ENCODE data around the gene EXOC4. TPM values are rescaled to one million over a fixed set of nuclear protein-coding genes. Genes with fewer than 3 reads are reported as not detected.
A peak's percentile ranks its signal among the peaks of the same experiment; 100 is the strongest.

Gene EXOC4
- total and polyA plus RNA-seq, 2 donors (not counting 3 experiments of a cell fraction or from before 2014, with no cell fraction given), result 20.3 to 73.1 TPM

- intact Hi-C loops (cut with micrococcal nuclease), result loop anchor here (2.0 to 5.0 kb wide), 4 partner anchors 112 to 487 kb away; no protein-coding TSS in a partner anchor
- H3K9ac ChIP-seq (replicated peaks; ENCODE audit: extremely low read depth, insufficient read depth, low read length), result no peak overlapping the region
- FAIRE-seq (peak; percentile 64), DNase-seq (ENCODE audit: low read depth, low spot score) (peak; percentile 60)
- H3K4me2 ChIP-seq (ENCODE audit: insufficient read depth, low read length), result no peak overlapping the region
- H3K9me1 ChIP-seq (replicated peaks; ENCODE audit: control insufficient read depth, extremely low read depth, insufficient read depth, low read length), result no peaks in the 10 kb centered on the region
- H3K79me2 ChIP-seq (ENCODE audit: control insufficient read depth, insufficient read depth, low read length), result no peaks in the 10 kb centered on the region
- H3K27me3 ChIP-seq (ENCODE audit: control insufficient read depth in 2 of 2, insufficient read depth in 2 of 2, low read length in 2 of 2), result no peaks in the 10 kb centered on the region
- TF ChIP-seq MYC (IDR thresholded peaks at IDR 0.05; ENCODE audit: low read depth, low read length) (no peak), GATA2 (IDR thresholded peaks at IDR 0.05; ENCODE audit: insufficient read depth, insufficient read length, low read depth, low read length) (no peak), CTCF (IDR thresholded peaks at IDR 0.05; ENCODE audit: extremely low read depth in 1 of 2, insufficient read depth in 1 of 2, low read depth in 1 of 2, low read length in 2 of 2) (peak in 1 of 2 donors; percentile 35), POLR2A (IDR thresholded peaks at IDR 0.05; ENCODE audit: low read depth, low read length) (no peak)
- BruUV-seq (replicated peaks), result no TSS peak
- H3K4me1 ChIP-seq (ENCODE audit: control insufficient read depth, extremely low read depth, insufficient read depth, low read length), result peaks cover 17% of the 10 kb centered on the region
- H3K27ac ChIP-seq (ENCODE audit: insufficient read depth, low read depth, low read length), result no peak overlapping the region
- H3K36me3 ChIP-seq (ENCODE audit: control insufficient read depth in 2 of 2, extremely low read depth in 1 of 2, insufficient read depth in 2 of 2, low read length in 2 of 2), result no peaks in the 10 kb centered on the region
- dilution Hi-C loops (cut with MboI; ENCODE audit: extremely low pct_ligation_motif_present, low sequenced_read_pairs), result no loop called here
- H4K20me1 ChIP-seq (replicated peaks; ENCODE audit: control insufficient read depth, extremely low read depth, insufficient read depth, low read length), result no peaks in the 10 kb centered on the region
- no peak overlapping the region for H3K4me3 ChIP-seq (replicated peaks in 1 of 3; ENCODE audit: insufficient read depth in 1 of 3, low read depth in 1 of 3, low read length in 3 of 3)
- POLR2A ChIA-PET, result no interaction called here
- CTCF ChIA-PET, result interaction anchor here (0.6 to 1.8 kb wide), 28 partner anchors 8 to 622 kb away, joined by 3 to 7 read pairs (median 3); no protein-coding TSS in a partner anchor
- H2AFZ ChIP-seq (ENCODE audit: low read depth, low read length), result no peak overlapping the region
- H3K9me3 ChIP-seq (replicated peaks; ENCODE audit: control insufficient read depth, insufficient read depth, low read length), result no peaks in the 10 kb centered on the region
These were observed 601.9 kb downstream of the EXOC4 start for GRCh38 chr7:133854739-133855138.

GRCh38 chr7:133857376-133858119 is 604.7 kb downstream of the EXOC4 start:
- no peak overlapping the region for H3K4me3 ChIP-seq (replicated peaks in 1 of 3; ENCODE audit: insufficient read depth in 1 of 3, low read depth in 1 of 3, low read length in 3 of 3)
- H3K9ac ChIP-seq (replicated peaks; ENCODE audit: extremely low read depth, insufficient read depth, low read length), result no peak overlapping the region
- DNase-seq (ENCODE audit: low read depth, low spot score) (no peak), FAIRE-seq (no peak)
- no peaks in the 10 kb centered on the region for H4K20me1 ChIP-seq (replicated peaks; ENCODE audit: control insufficient read depth, extremely low read depth, insufficient read depth, low read length)
- POLR2A ChIA-PET, result no interaction called here
- no peak overlapping the region for H3K4me2 ChIP-seq (ENCODE audit: insufficient read depth, low read length)
- TF ChIP-seq GATA2 (IDR thresholded peaks at IDR 0.05; ENCODE audit: insufficient read depth, insufficient read length, low read depth, low read length) (no peak), MYC (IDR thresholded peaks at IDR 0.05; ENCODE audit: low read depth, low read length) (no peak), POLR2AphosphoS5 (IDR thresholded peaks at IDR 0.05; ENCODE audit: insufficient read depth, low read depth, low read length) (no peak), CTCF (IDR thresholded peaks at IDR 0.05; ENCODE audit: extremely low read depth in 1 of 2, insufficient read depth in 1 of 2, low read depth in 1 of 2, low read length in 2 of 2) (no peak), FOS (IDR thresholded peaks at IDR 0.05; ENCODE audit: borderline replicate concordance, insufficient read depth, low read length) (no peak), JUN (IDR thresholded peaks at IDR 0.05; ENCODE audit: borderline replicate concordance, insufficient read depth, insufficient read length, low read depth) (no peak)
- dilution Hi-C loops (cut with MboI; ENCODE audit: extremely low pct_ligation_motif_present, low sequenced_read_pairs) (no loop called here), intact Hi-C loops (cut with micrococcal nuclease) (no loop called here)
- no peak overlapping the region for H3K27ac ChIP-seq (ENCODE audit: insufficient read depth, low read depth, low read length)
- H3K79me2 ChIP-seq (ENCODE audit: control insufficient read depth, insufficient read depth, low read length), result no peaks in the 10 kb centered on the region
- H3K4me1 ChIP-seq (ENCODE audit: control insufficient read depth, extremely low read depth, insufficient read depth, low read length), result peaks cover 9% of the 10 kb centered on the region
- BruUV-seq (replicated peaks), result no TSS peak
- H3K36me3 ChIP-seq (ENCODE audit: control insufficient read depth in 2 of 2, extremely low read depth in 1 of 2, insufficient read depth in 2 of 2, low read length in 2 of 2), result no peaks in the 10 kb centered on the region
- no peak overlapping the region for H2AFZ ChIP-seq (ENCODE audit: low read depth, low read length)
- H3K9me3 ChIP-seq (replicated peaks; ENCODE audit: control insufficient read depth, insufficient read depth, low read length), result no peaks in the 10 kb centered on the region
- no peaks in the 10 kb centered on the region for H3K9me1 ChIP-seq (replicated peaks; ENCODE audit: control insufficient read depth, extremely low read depth, insufficient read depth, low read length)
- CTCF ChIA-PET, result interaction anchor here (0.8 kb wide), 1 partner anchor 8 kb away, joined by 3 read pairs; no protein-coding TSS in a partner anchor
- H3K27me3 ChIP-seq (ENCODE audit: control insufficient read depth in 2 of 2, insufficient read depth in 2 of 2, low read length in 2 of 2), result no peaks in the 10 kb centered on the region
